ENCODE results near the gene RNF215.
A peak's percentile ranks its signal among the peaks of the same experiment; 100 is the strongest.
"Not testable (repeated sequence)": the region's sequence is repeated elsewhere in the genome, so short reads cannot be mapped to it uniquely, and the experiment has no call there.

RNF215 gene

DNA sequence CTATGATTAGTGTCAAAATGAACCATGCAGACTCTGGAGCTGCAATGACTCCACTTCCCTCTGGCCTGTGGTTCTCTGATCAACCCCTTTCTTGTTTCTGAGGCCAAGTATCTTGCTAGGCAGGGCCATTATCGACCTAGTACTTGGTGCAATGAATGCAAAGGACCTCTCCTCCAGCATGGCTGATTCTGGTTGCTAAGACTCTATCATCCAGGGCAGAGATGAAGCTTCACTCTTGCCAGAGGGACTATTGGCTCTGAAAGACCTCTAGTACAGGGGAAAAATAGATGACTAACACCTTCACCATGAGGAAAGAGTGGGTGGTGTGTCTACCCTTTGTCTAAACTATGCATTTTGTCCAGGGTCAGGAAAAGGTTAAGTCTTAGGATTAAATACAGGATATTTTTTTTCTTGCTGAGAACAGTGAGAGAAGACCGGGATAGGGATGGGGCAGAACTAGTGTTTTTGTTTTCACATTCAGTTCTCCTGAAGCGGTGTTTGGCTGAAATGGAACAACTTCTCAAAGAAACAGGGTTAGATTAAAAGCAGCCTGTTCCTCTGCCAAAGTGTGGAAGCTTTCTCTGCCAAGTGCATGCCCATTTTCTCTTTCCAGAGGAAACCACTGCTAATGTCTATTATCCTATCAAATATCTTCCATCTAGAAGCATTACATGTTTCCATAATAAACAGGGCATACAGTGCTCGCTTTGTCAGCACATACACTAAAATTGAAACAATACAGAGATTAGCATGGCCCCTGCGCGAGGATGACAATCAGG, 33.3 kb upstream of the RNF215 start:
- DNase-seq: no peak

DNA sequence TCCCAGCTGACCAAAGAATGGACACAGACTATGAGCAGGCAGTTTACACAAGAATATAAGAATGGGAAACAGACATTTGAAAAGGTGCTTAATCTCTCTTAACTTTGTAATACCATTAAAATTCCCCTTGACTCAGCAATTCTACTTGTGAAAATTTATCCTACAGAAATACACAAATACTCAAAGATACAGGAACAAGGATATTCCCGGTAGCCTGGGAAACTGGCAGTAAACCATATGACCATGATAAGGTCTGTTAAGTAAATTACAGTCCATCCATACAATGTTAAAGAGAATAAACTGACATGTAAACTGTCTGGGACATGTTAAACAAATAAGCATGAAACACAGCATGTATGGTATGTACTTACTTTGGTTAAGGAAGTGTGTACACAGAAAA, 29.6 kb upstream of the RNF215 start:
- no peak for DNase-seq

DNA sequence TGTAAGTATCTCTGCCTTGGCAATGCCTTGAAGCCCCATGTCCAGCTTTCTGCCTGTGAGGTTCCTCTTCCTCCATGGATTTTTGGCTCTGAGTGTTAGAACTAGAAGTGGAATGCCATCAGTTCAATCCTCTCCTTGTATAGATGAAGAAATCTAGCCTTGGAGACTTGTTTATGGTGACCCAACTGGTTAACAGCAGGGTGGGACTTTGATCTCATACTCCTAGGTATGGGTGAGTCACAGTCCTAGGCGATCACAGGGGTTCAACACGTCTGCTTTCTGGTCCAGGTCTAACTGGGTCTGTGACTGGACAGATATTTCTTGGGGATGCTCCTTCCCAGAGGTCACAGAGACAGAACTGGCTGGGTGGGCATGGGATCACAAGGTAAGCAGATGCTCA, 29.2 kb upstream of the RNF215 start:
- DNase-seq: no peak

DNA sequence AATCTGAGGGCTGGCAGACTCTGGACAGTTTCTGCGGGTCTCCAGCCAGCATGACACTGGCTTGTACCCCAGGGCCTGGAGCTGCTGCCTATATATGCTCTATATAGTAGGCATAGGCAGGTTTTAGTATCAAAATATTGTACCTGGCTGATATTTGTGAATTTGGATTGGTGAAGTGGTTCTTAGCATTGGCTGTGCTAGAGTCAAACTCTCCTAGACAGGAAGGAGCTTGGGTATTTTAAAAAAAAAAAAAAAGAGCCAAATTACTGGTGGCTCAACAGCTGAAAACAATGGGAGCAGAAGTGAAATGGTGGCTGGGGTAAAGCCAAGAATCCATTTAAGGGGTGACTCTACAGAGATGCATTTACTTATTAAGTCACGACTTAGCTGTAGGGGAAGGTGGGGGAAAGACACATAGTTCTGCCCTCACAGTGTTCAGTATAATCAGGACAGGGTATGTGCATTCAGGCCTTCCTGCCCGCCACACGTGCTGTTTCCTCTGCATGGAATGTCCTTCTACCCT, 27.4 kb upstream of the RNF215 start:
- no peak for DNase-seq

GRCh38 chr22:30413745-30414524, 26.7 kb upstream of the RNF215 start:
- no peak for DNase-seq

DNA sequence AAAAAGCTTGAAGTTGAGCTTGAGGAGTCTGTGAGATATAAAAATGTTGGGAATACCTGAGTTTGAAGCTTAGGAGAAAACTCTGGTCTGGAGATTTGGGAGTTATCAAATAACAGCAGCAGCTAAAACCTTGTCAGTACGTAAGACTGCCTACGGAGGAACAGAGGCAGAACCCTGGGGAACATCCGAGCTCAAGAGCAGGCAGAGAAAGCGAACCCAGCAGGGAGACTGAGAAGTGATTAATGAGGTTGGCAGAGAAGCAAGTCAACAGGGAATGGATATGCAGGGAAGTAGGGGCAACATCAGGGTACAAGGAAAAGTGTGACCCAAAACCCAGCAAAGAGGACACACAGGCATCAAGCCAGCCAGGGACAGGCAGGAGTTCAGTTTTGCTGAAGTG, 25.8 kb upstream of the RNF215 start:
- no peak for DNase-seq

GRCh38 chr22:30411780-30412179, 24.6 kb upstream of the RNF215 start:
- no peak for DNase-seq

DNA sequence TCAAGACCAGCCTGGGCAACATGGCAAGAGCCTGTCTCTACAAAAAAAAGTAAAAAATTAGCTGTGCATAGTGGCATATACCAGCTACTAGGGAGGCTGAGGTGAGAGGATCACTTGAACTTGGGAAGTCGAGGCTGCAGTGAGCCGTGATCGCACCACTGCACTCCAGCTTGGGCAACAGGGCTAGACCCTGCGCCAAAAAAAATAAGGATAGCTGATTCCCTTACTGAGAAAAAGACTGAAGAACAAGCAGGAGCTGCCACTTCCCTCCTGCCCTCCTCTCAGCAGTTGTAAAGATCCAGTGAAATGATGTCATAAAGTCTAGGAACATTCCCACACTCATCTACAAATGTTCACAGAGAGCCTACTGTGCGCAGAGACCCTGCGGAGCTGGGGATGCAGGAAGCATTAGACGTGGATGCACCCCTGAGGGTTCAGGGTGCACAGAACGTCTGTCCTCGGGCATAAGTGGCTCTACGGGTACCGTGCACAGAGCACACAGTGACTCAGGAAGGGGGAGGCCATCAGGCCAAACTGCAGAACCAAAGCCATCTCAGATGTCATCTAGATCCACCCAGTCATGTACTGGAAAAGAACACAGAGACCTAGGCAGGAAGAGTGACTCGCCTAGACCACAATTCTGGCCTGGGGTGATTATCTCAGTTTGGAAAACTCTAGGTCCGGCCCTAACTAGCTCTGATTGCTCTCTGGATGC, 21.3 kb upstream of the RNF215 start:
- no peak for DNase-seq

DNA sequence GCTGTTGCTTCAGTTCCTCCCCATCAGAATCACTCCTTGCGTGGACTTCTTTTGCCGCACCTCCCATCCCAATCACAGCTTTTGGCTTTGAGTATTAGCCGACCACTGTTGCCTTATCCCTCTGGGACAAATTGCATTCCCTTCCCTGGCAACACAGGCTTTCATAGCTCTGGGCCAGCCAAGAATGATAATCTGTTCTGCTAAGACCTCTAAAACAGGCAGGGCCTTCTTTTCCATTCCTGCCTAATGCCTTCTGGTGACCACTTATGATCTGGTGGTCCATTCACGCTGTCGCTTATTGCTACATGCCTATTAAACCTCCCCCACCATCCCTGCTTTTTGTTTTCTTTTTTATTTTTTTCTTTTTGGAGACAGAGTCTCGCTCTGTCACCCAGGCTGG, 19.2 kb upstream of the RNF215 start:
- DNase-seq: no peak

DNA sequence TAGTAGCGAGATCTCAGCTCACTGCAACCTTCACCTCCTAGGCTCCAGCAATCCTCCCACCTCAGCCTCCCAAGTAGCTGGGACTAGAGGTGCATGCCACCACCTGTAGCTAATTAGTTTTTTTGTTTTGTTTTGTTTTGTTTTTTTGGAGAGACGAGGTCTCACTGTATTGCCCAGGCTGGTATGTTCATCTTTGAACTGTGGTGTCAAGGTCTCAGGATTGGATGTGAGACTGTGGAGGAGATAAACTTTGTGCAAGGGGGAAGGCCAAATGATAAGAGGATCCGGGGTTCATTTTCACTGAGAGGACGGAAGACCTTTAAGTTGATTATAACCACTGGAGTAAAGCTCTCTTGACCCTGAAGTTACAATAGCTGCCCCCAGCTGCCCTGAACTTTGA, 18.5 kb upstream of the RNF215 start:
- DNase-seq: no peak

- DNase-seq: no peak
These were observed 17.1 kb upstream of the RNF215 start for GRCh38 chr22:30404307-30404706.

GRCh38 chr22:30402766-30403104, 15.5 kb upstream of the RNF215 start:
- DNase-seq: not testable (repeated sequence)

- DNase-seq: no peak
These were observed 15.0 kb upstream of the RNF215 start for GRCh38 chr22:30402028-30402765.

DNA sequence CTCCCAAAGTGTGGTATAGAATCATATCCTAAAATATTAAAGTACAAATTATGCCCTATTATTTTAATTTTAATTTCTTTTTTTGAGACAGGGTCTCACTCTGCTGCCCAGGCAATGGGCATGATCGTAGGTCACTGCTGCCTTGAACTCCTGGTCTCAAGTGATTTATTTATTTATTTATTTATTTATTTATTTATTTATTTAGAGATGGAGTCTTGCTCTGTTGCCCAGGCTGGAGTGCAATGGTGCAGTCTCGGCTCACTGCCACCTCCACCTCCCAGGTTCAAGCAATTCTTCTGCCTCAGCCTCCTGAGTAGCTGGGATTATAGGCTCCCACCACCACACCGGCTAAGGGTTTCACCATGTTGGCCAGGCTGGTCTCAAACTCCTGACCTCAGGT, 13.8 kb upstream of the RNF215 start:
- not testable (repeated sequence) for DNase-seq

DNA sequence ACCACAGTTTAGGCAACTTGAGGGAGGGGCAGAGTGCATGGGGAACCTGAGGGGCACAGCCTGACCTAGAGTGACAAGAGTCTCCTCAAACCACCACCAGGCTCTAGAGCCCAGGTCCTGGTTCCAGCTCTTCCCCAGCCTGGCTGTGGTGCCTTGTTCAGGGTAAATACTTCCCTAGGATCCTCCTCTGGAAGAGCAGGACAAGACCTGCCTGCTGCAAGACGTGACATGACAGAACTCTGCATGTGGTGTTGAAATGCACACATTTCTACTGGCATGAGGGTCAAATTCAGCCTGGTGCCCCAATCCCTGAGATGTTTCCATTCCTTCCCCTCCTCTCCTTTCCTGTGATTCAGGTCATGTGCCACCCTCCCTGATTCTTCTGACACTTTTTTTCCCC, 12.9 kb upstream of the RNF215 start:
- DNase-seq: no peak

DNA sequence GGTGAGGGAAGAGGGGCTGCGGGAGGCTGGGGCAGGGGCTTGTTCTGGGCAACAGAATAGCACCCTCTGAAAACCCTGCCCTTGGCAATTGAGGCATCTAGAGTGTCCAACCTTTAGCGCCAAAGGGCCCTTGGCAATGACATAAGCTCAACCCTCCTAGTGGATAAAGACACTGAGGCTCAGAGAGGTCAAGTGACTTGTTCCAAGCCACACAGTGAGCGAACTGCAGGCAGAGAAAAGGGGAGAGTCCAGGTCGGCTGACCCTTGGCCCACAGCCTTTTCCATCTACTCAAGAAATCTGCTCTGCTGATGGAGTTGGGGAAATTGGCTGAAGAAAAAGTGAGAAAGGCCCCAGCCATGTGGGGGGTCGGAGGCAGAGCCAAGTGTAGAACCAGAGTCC, 12.5 kb upstream of the RNF215 start:
- no peak for DNase-seq

- no peak for DNase-seq
These were observed 11.8 kb upstream of the RNF215 start for GRCh38 chr22:30398685-30399680.

DNA sequence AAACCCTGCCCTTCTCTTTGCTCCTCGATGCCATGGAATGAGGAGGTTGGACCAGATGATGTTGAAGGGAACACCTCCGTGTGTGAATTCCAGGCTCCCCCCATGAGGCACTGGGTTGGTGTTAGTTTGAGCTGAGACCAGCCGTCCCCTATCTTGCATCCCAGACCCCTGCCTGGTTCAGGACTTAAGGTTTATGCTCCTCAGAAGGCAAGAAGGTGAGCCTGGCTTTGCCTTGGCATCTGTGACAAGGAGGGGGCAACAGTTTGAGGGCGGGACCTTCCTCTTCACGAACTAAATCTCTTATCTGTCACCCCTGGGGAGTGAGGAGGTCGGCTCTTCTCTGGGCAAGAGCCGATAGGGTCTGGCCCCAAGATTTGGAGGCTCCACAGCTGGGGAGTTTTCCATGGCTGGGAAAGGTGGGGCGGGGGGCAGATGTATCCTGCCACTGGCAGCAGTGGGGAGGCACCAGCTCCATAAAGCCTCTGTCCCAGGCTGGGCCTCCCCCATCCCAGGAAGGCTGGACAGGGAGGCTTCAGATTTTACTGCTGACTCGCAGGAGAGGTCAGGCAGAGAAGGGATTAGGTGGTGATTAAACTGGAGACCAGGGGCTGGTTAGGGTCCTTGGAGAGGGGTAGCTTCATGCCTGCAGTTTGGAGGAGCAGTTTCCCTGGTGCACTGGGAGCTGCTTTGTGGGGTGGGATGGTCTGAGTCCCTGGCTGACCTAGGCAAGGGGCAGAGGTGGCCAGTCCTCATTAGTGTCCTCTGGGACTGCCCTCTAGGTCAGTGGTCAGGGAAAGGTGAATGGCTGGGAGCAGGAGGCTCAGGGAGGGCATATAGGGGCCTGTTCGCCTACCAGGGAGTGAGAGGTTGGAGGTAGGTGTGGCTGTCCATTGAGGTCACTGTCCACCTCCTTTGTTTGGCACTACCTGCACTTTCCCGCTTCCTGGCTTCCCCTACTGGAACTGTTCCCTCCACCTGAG, 10.7 kb upstream of the RNF215 start:
- no peak for DNase-seq

GRCh38 chr22:30396871-30397655, 9.9 kb upstream of the RNF215 start, which contains the start of gene SEC14L2:
TSS of gene SEC14L2 (plus strand) at chr22:30397018. CDS start at chr22:30397117, 99 bp downstream.
- DNase-seq: peak in 1 of 2 experiments; percentile 12

Measured in AML-193 (cell line).